DOHH2 (cell line): Measurements from ENCODE around the gene TSHZ3.

Experiments
- H3F3A ChIP-seq: fragments of 200-600 bp; sonication (generic), shearing (Covaris generic); 2 replicates; pipeline ENCODE4 v1.6.0; 2016; ENCODE audit warnings: antibody characterized with exemption, mild to moderate bottlenecking; ENCODE audit not compliant: control insufficient read depth, insufficient read depth
- H3K27ac ChIP-seq: fragments of 200-600 bp; sonication (generic); 2 replicates; pipeline ENCODE4 v1.5.1; 2014; ENCODE audit warnings: low read depth, mild to moderate bottlenecking, low read length, moderate library complexity
- H3K27me3 ChIP-seq: fragments of 200-600 bp; sonication (generic); 2 replicates; pipeline ENCODE4 v1.6.1; 2014; ENCODE audit warnings: mild to moderate bottlenecking, low read length, mixed read lengths; ENCODE audit not compliant: control insufficient read depth
- H3K36me3 ChIP-seq: fragments of 200-600 bp; sonication (generic); 2 replicates; pipeline ENCODE4 v1.6.1; 2014; ENCODE audit warnings: mild to moderate bottlenecking, low read length, moderate library complexity, mixed read lengths; ENCODE audit not compliant: control insufficient read depth
- H3K4me1 ChIP-seq: fragments of 200-600 bp; sonication (generic); 2 replicates; pipeline ENCODE4 v1.6.1; 2014; ENCODE audit warnings: mild to moderate bottlenecking, low read length, mixed read lengths; ENCODE audit not compliant: control insufficient read depth
- H3K4me2 ChIP-seq: fragments of 200-600 bp; sonication (generic); 2 replicates; pipeline ENCODE4 v1.6.0; 2014; ENCODE audit warnings: mild to moderate bottlenecking, low read length, moderate library complexity
- H3K4me3 ChIP-seq: fragments of 200-600 bp; sonication (generic); 2 replicates; pipeline ENCODE4 v1.5.1; 2014; ENCODE audit warnings: mild to moderate bottlenecking, low read length, mixed read lengths
- H3K79me2 ChIP-seq: fragments of 200-600 bp; sonication (generic); 2 replicates; pipeline ENCODE4 v1.6.1; 2014; ENCODE audit warnings: mild to moderate bottlenecking, low read length, mixed read lengths; ENCODE audit not compliant: control insufficient read depth
- H3K9me2 ChIP-seq: fragments of 200-600 bp; sonication (generic); replicated peaks from 2 replicates; pipeline ENCODE4 v1.6.1; 2014; ENCODE audit warnings: mild to moderate bottlenecking, low read length, mixed read lengths; ENCODE audit not compliant: control insufficient read depth
- H3K9me3 ChIP-seq: fragments of 200-600 bp; sonication (generic); 2 replicates; pipeline ENCODE4 v1.6.1; 2014; ENCODE audit warnings: antibody characterized with exemption, low read length, mixed read lengths; ENCODE audit not compliant: control insufficient read depth, insufficient read depth
- H4K20me1 ChIP-seq: fragments of 200-600 bp; sonication (generic); 2 replicates; pipeline ENCODE4 v1.6.0; 2014; ENCODE audit warnings: low read depth, mild to moderate bottlenecking, antibody characterized with exemption, low read length, moderate library complexity; ENCODE audit not compliant: control insufficient read depth, insufficient read depth
- EZH2phosphoT487 ChIP-seq: fragments of 200-600 bp; sonication (generic); IDR thresholded peaks from 2 replicates; pipeline ENCODE4 v1.6.1; 2017; ENCODE audit warnings: borderline replicate concordance, mild to moderate bottlenecking, antibody characterized with exemption, low read length, moderate library complexity, mixed read lengths
- TF ChIP-seq, protein P1 (sequence below): fragments of 200-600 bp; sonication (generic); IDR thresholded peaks from one replicate; pipeline ENCODE4 v1.5.1; 2014; ENCODE audit warnings: antibody characterized with exemption, mild to moderate bottlenecking, low read depth, low read length; ENCODE audit not compliant: poor library complexity, severe bottlenecking

TSHZ3 gene

DNA sequence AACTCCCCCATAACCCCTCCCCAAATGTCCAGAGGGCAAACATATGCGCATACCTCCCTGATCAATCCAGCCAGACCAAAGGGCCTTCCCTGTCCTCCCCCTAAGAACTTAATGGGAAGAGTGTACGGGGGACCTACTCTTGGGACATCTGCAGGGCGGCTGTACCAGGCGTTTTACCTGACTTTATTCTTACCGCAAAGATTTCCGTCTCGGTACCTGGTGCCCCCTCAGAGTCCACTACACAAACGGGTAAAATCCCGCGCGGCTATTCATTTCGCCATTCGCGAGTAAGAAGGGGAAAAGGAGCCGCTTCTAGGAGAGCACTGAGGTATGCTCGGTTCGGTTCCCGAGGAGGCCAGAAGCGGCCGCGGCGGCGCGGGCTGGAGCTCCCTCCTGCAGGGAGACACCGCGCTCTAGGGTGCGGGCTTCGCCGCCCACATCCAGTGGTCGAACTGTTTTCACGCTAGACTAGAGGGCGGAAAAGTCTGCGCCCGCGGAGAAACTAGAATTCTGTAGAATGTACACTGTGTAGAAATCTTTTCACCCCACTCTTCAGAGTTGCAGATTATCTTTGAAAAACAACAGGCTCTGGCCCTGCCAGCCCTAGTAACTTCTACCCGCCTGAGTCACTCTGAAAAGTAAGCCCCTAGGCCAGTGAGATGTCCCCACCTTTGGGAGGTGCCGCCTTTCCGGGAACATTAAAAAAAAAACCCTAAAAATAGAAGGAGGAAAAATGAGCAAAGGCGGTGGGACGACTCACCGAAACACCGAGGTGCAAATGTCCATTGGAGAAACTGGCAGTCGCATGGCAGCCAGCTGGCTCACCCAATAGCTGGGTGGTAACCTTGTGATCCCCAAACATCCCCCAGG is 3.8 kb upstream of the TSHZ3 start:
- H4K20me1 ChIP-seq: no peaks in the 10 kb centered on the region
- H3K79me2 ChIP-seq: no peaks in the 10 kb centered on the region
- H3K9me3 ChIP-seq: peaks cover 7% of the 10 kb centered on the region
- H3F3A ChIP-seq: no peaks in the 10 kb centered on the region
- H3K4me1 ChIP-seq: no peaks in the 10 kb centered on the region
- no peaks in the 10 kb centered on the region for H3K36me3 ChIP-seq
- H3K4me2 ChIP-seq: no peak overlapping the region
- H3K27me3 ChIP-seq: no peaks in the 10 kb centered on the region
- TF ChIP-seq EZH2phosphoT487: no peak
- TF ChIP-seq, protein P1, sequence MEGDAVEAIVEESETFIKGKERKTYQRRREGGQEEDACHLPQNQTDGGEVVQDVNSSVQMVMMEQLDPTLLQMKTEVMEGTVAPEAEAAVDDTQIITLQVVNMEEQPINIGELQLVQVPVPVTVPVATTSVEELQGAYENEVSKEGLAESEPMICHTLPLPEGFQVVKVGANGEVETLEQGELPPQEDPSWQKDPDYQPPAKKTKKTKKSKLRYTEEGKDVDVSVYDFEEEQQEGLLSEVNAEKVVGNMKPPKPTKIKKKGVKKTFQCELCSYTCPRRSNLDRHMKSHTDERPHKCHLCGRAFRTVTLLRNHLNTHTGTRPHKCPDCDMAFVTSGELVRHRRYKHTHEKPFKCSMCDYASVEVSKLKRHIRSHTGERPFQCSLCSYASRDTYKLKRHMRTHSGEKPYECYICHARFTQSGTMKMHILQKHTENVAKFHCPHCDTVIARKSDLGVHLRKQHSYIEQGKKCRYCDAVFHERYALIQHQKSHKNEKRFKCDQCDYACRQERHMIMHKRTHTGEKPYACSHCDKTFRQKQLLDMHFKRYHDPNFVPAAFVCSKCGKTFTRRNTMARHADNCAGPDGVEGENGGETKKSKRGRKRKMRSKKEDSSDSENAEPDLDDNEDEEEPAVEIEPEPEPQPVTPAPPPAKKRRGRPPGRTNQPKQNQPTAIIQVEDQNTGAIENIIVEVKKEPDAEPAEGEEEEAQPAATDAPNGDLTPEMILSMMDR: no peak
- no peak overlapping the region for H3K4me3 ChIP-seq
- no peak overlapping the region for H3K27ac ChIP-seq
- no peaks in the 10 kb centered on the region for H3K9me2 ChIP-seq

GRCh38 chr19:31352296-31352781 is 3.1 kb upstream of the TSHZ3 start:
- no peaks in the 10 kb centered on the region for H3K79me2 ChIP-seq
- no peaks in the 10 kb centered on the region for H3K4me1 ChIP-seq
- no peak overlapping the region for H3K27ac ChIP-seq
- H4K20me1 ChIP-seq: no peaks in the 10 kb centered on the region
- TF ChIP-seq, protein P1: no peak
- TF ChIP-seq EZH2phosphoT487: no peak
- no peak overlapping the region for H3K4me3 ChIP-seq
- no peaks in the 10 kb centered on the region for H3F3A ChIP-seq
- H3K9me2 ChIP-seq: no peaks in the 10 kb centered on the region
- no peak overlapping the region for H3K4me2 ChIP-seq
- peaks cover 7% of the 10 kb centered on the region for H3K9me3 ChIP-seq
- H3K36me3 ChIP-seq: no peaks in the 10 kb centered on the region
- H3K27me3 ChIP-seq: no peaks in the 10 kb centered on the region

DNA sequence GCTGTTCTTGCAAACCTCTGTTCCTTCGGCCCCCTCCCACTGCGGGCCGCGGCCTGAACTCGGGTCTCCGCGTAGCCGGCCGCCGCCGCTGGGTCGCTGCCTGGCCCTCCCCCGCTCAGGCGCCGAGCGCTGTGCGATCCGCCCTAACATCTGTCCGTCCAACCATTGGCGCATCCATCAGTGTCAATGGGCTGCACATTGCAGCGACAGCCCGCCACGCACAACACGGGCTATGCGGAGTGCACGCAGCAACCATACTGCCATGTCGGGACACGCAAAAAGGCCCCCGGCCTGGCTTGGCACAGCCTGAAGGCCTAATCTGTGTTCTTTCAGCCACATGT is 2.6 kb upstream of the TSHZ3 start:
- no peaks in the 10 kb centered on the region for H3K79me2 ChIP-seq
- no peaks in the 10 kb centered on the region for H4K20me1 ChIP-seq
- H3K9me2 ChIP-seq: no peaks in the 10 kb centered on the region
- no peak overlapping the region for H3K4me3 ChIP-seq
- H3K27ac ChIP-seq: no peak overlapping the region
- TF ChIP-seq, protein P1: no peak
- no peak for TF ChIP-seq EZH2phosphoT487
- H3K4me2 ChIP-seq: no peak overlapping the region
- H3K4me1 ChIP-seq: no peaks in the 10 kb centered on the region
- H3K9me3 ChIP-seq: peaks cover 7% of the 10 kb centered on the region
- H3F3A ChIP-seq: no peaks in the 10 kb centered on the region
- H3K36me3 ChIP-seq: no peaks in the 10 kb centered on the region
- no peaks in the 10 kb centered on the region for H3K27me3 ChIP-seq
